ENCODE measurements around the gene BRD4.

BRD4 gene

GRCh38 chr19:15286688-15287365, 45.5 kb downstream of the BRD4 start:
- TF ChIP-seq, protein P1, sequence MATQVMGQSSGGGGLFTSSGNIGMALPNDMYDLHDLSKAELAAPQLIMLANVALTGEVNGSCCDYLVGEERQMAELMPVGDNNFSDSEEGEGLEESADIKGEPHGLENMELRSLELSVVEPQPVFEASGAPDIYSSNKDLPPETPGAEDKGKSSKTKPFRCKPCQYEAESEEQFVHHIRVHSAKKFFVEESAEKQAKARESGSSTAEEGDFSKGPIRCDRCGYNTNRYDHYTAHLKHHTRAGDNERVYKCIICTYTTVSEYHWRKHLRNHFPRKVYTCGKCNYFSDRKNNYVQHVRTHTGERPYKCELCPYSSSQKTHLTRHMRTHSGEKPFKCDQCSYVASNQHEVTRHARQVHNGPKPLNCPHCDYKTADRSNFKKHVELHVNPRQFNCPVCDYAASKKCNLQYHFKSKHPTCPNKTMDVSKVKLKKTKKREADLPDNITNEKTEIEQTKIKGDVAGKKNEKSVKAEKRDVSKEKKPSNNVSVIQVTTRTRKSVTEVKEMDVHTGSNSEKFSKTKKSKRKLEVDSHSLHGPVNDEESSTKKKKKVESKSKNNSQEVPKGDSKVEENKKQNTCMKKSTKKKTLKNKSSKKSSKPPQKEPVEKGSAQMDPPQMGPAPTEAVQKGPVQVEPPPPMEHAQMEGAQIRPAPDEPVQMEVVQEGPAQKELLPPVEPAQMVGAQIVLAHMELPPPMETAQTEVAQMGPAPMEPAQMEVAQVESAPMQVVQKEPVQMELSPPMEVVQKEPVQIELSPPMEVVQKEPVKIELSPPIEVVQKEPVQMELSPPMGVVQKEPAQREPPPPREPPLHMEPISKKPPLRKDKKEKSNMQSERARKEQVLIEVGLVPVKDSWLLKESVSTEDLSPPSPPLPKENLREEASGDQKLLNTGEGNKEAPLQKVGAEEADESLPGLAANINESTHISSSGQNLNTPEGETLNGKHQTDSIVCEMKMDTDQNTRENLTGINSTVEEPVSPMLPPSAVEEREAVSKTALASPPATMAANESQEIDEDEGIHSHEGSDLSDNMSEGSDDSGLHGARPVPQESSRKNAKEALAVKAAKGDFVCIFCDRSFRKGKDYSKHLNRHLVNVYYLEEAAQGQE (IDR thresholded peaks at IDR 0.05; ENCODE audit: low read depth) = no peak
- TF ChIP-seq EP300 (IDR thresholded peaks at IDR 0.05; ENCODE audit: borderline replicate concordance) (no peak), ZBTB7A (IDR thresholded peaks at IDR 0.05; ENCODE audit: low read depth) (no peak), RAD21 (IDR thresholded peaks at IDR 0.05; ENCODE audit: low read depth) (no peak), TCF12 (IDR thresholded peaks at IDR 0.05; ENCODE audit: low read depth) (no peak), YY1 (IDR thresholded peaks at IDR 0.05; ENCODE audit: low read depth) (no peak), CEBPB (IDR thresholded peaks at IDR 0.05) (no peak), TEAD4 (IDR thresholded peaks at IDR 0.05) (no peak), TAF1 (IDR thresholded peaks at IDR 0.05; ENCODE audit: low read depth) (no peak), FOXM1 (IDR thresholded peaks at IDR 0.05; ENCODE audit: borderline replicate concordance, low read depth) (no peak), NFIC (IDR thresholded peaks at IDR 0.05) (no peak), CREB1 (IDR thresholded peaks at IDR 0.05; ENCODE audit: low read depth) (no peak), MAX (IDR thresholded peaks at IDR 0.05) (no peak), EGR1 (IDR thresholded peaks at IDR 0.05) (no peak)
- TF ChIP-seq, protein P2, sequence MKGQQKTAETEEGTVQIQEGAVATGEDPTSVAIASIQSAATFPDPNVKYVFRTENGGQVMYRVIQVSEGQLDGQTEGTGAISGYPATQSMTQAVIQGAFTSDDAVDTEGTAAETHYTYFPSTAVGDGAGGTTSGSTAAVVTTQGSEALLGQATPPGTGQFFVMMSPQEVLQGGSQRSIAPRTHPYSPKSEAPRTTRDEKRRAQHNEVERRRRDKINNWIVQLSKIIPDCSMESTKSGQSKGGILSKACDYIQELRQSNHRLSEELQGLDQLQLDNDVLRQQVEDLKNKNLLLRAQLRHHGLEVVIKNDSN (IDR thresholded peaks at IDR 0.05) = no peak

DNA sequence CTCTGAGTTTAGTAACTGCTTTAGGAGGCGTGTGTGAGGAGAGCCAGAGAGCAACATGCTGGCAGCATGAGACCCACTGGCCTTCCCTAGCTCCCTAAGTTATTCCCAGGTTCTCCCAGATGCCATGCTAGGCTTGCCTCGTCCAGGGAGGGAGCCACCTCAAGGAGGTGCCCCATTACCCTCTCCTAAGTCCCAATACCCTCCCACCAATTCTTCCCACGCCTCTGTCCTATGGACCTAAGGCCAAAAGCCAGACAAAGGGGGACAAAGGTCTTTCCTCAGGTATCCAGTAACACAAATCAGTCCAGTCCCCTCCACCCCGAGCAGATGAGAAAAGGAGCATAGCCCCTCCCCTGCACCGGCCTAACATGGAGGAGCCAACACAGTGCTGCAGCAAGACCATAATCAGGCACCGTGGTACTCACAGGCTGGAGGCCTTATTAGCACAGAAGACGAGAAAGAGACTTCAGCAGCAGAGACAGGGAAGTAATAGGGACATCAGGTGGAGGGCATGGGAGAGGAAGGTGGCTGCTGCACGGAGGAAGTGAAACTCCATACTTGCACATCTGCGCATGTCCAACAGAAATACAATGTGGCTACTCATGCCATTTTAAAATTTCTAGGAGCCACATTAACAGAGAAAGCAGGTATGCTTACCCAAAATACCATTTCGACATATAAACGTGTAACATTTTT, 46.3 kb downstream of the BRD4 start:
- no peak for TF ChIP-seq RAD21 (IDR thresholded peaks at IDR 0.05; ENCODE audit: low read depth)
- TF ChIP-seq TCF12 (IDR thresholded peaks at IDR 0.05; ENCODE audit: low read depth) = no peak
- no peak for TF ChIP-seq YY1 (IDR thresholded peaks at IDR 0.05; ENCODE audit: low read depth)
- no peak for TF ChIP-seq EGR1 (IDR thresholded peaks at IDR 0.05)
- TF ChIP-seq TAF1 (IDR thresholded peaks at IDR 0.05; ENCODE audit: low read depth) = no peak
- TF ChIP-seq NFIC (IDR thresholded peaks at IDR 0.05) = no peak

GRCh38 chr19:15284896-15285295, 47.4 kb downstream of the BRD4 start:
- TF ChIP-seq CREB1 (IDR thresholded peaks at IDR 0.05; ENCODE audit: low read depth) (no peak), MAX (IDR thresholded peaks at IDR 0.05) (no peak), FOXM1 (IDR thresholded peaks at IDR 0.05; ENCODE audit: borderline replicate concordance, low read depth) (no peak), YY1 (IDR thresholded peaks at IDR 0.05; ENCODE audit: low read depth) (no peak), RAD21 (IDR thresholded peaks at IDR 0.05; ENCODE audit: low read depth) (no peak), TAF1 (IDR thresholded peaks at IDR 0.05; ENCODE audit: low read depth) (no peak), ZBTB7A (IDR thresholded peaks at IDR 0.05; ENCODE audit: low read depth) (no peak)
- TF ChIP-seq, protein P2 (IDR thresholded peaks at IDR 0.05) = no peak
- TF ChIP-seq, protein P1 (IDR thresholded peaks at IDR 0.05; ENCODE audit: low read depth) = no peak

GRCh38 chr19:15284091-15284490, 48.2 kb downstream of the BRD4 start:
- TF ChIP-seq CEBPB (IDR thresholded peaks at IDR 0.05) = no peak
- TF ChIP-seq, protein P1 (IDR thresholded peaks at IDR 0.05; ENCODE audit: low read depth) = no peak
- TF ChIP-seq TAF1 (IDR thresholded peaks at IDR 0.05; ENCODE audit: low read depth) = no peak
- TF ChIP-seq TEAD4 (IDR thresholded peaks at IDR 0.05) = no peak
- no peak for TF ChIP-seq YY1 (IDR thresholded peaks at IDR 0.05; ENCODE audit: low read depth)
- TF ChIP-seq CREB1 (IDR thresholded peaks at IDR 0.05; ENCODE audit: low read depth) = no peak
- no peak for TF ChIP-seq ZBTB7A (IDR thresholded peaks at IDR 0.05; ENCODE audit: low read depth)
- TF ChIP-seq, protein P2 (IDR thresholded peaks at IDR 0.05) = no peak
- no peak for TF ChIP-seq EP300 (IDR thresholded peaks at IDR 0.05; ENCODE audit: borderline replicate concordance)
- TF ChIP-seq MAX (IDR thresholded peaks at IDR 0.05) = no peak
